ENCODE measurements around the gene PRMT1. TPM values are rescaled to one million over a fixed set of nuclear protein-coding genes. Genes with fewer than 3 reads are reported as not detected.

PRMT1 gene
- total RNA-seq, 4 donors from 2014 or later, result 45.6 to 116 (median 70.3) TPM

- H3K27me3 ChIP-seq, result no peaks in the 10 kb centered on the region
- DNase-seq, result no peak
- peaks cover 0 to 14% (median 4%) of the 10 kb centered on the region in 4 donors for H3K36me3 ChIP-seq
- TF ChIP-seq EP300 (IDR thresholded peaks at IDR 0.05; ENCODE audit: low read depth), result no peak
- TF ChIP-seq, protein P1, sequence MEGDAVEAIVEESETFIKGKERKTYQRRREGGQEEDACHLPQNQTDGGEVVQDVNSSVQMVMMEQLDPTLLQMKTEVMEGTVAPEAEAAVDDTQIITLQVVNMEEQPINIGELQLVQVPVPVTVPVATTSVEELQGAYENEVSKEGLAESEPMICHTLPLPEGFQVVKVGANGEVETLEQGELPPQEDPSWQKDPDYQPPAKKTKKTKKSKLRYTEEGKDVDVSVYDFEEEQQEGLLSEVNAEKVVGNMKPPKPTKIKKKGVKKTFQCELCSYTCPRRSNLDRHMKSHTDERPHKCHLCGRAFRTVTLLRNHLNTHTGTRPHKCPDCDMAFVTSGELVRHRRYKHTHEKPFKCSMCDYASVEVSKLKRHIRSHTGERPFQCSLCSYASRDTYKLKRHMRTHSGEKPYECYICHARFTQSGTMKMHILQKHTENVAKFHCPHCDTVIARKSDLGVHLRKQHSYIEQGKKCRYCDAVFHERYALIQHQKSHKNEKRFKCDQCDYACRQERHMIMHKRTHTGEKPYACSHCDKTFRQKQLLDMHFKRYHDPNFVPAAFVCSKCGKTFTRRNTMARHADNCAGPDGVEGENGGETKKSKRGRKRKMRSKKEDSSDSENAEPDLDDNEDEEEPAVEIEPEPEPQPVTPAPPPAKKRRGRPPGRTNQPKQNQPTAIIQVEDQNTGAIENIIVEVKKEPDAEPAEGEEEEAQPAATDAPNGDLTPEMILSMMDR (IDR thresholded peaks at IDR 0.05), result no peak
- TF ChIP-seq POLR2A (IDR thresholded peaks at IDR 0.05), result no peak
- TF ChIP-seq POLR2AphosphoS5 (IDR thresholded peaks at IDR 0.05), result no peak
- H3K9me3 ChIP-seq, result no peaks in the 10 kb centered on the region
- peak overlapping the region; percentile 88 to 100 (median 95) for H3K27ac ChIP-seq
- peak overlapping the region; percentile 63 to 93 (median 80) for H3K4me3 ChIP-seq
- 2 to 3% methylated on average over 5 to 7 of the region's 7 CpGs for WGBS, 2 donors (ENCODE audit: low coverage in 1 of 2)
- intact Hi-C loops (cut with DNase I; ENCODE audit: low total_unique reads), result no loop called here
- H3K4me1 ChIP-seq, result peaks cover 7 to 25% (median 22%) of the 10 kb centered on the region in 4 donors
- in situ Hi-C loops (cut with MboI; ENCODE audit: low pct_ligation_motif_present in 1 of 4, low pct_unique_long_range_greater_than_20kb in 1 of 4, low sequenced_read_pairs in 3 of 4), result loop anchor here in 1 of 4 donors (10.0 kb wide), 1 partner anchor 80 kb away; the partner anchor contains the start of genes NOSIP and PRRG2
Measured at GRCh38 chr19:49665036-49665350, 12.1 kb upstream of the PRMT1 start.

DNA sequence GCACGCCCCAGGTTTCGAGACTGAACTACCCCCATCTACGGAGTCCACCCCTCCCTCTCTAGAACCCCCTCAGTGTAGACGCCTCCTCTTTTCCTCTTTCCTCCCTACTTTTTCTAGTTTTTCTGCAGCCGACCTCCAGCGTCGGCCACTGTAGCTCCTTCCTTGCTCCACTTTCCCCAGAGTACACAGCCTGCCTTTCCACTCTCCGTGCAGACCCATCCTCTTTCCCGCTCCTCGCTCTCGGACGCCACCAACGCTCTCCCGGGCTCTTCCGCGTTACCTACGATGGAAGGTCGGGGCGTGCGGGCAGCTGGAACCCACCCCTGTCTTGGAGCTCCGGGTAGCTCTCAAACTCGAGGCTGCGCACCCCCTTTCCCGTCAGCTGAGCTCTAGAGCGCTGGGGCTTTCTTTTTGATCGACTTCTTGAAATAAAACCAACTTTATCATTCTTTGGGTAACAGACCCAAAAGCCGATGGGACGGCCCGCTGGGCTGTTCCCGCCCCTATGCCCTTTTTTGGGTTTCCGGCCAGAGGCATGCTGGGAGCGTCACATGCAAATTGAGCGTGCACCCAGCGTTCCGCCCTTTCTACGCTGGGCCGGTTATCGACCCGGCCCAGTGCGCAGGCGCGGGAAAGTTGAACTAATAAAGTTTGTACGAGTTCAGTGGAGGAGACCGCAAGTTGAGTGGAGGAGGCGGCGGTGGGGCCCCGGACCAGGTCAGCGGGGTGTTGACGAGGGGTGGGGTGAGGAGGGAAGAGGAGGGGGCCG lies 11.5 kb upstream of the PRMT1 start, which contains the start of the genes BCL2L12 and IRF3:
BCL2L12 (plus strand) TSS at position 583 of the 769 bp plus-strand sequence. CDS start 760 bp downstream, outside the sequence.
IRF3 (minus strand) TSS at position 507 of the 769 bp plus-strand sequence. CDS start 1,019 bp downstream, outside the sequence.
- Histone ChIP-seq H3K36me3 (peaks cover 0 to 14% (median 4%) of the 10 kb centered on the region in 4 donors), H3K27ac (peak within 1 kb of the TSS; percentile 88 to 100 (median 95)), H3K9me3 (no peaks in the 10 kb centered on the region), H3K4me3 (peak within 1 kb of the TSS; percentile 63 to 93 (median 80)), H3K27me3 (no peaks in the 10 kb centered on the region), H3K4me1 (peaks cover 7 to 25% (median 22%) of the 10 kb centered on the region in 4 donors)
- intact Hi-C loops (cut with DNase I; ENCODE audit: low total_unique reads), result no loop called here
- TF ChIP-seq, protein P1 (IDR thresholded peaks at IDR 0.05), result no peak
- TF ChIP-seq POLR2AphosphoS5 (IDR thresholded peaks at IDR 0.05), result peak; percentile 80 to 87 (median 87)
- TF ChIP-seq POLR2A (IDR thresholded peaks at IDR 0.05), result peak; percentile 82
- DNase-seq, result peak; percentile 99
- in situ Hi-C loops (cut with MboI; ENCODE audit: low pct_ligation_motif_present in 1 of 4, low pct_unique_long_range_greater_than_20kb in 1 of 4, low sequenced_read_pairs in 3 of 4), result loop anchor here in 1 of 4 donors (10.0 kb wide), 1 partner anchor 81 kb away; the partner anchor contains the start of genes NOSIP and PRRG2
- 0% methylated on average over 7 to 50 of the region's 50 CpGs for WGBS, 2 donors (ENCODE audit: low coverage in 1 of 2)

DNA sequence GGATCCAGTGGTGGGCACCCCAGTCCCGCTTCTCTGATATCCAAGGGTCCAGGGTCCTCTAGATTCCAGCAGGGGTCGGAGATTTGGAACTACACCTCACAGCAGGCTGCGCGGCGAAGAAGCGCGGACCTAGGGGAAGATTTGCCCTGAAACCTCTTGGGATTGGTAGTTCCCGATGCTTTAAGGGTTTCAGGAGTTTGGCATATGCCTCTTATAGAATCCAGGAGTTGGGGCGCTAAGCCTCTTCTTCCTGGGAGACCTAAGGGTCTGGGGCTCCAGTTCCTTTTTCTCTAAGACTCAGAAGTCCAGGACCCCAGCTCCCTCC lies 11.0 kb upstream of the PRMT1 start:
- TF ChIP-seq, protein P1 (IDR thresholded peaks at IDR 0.05), result peak in 1 of 5 experiments; percentile 24
- no peak for TF ChIP-seq POLR2AphosphoS5 (IDR thresholded peaks at IDR 0.05)
- Histone ChIP-seq H3K27me3 (no peaks in the 10 kb centered on the region), H3K4me1 (peaks cover 7 to 25% (median 22%) of the 10 kb centered on the region in 4 donors), H3K4me3 (peak overlapping the region; percentile 59 to 93 (median 74)), H3K9me3 (no peaks in the 10 kb centered on the region), H3K27ac (peak overlapping the region; percentile 88 to 100 (median 95)), H3K36me3 (peaks cover 0 to 13% (median 4%) of the 10 kb centered on the region in 4 donors)
- intact Hi-C loops (cut with DNase I; ENCODE audit: low total_unique reads), result no loop called here
- in situ Hi-C loops (cut with MboI; ENCODE audit: low pct_ligation_motif_present in 1 of 4, low pct_unique_long_range_greater_than_20kb in 1 of 4, low sequenced_read_pairs in 3 of 4), result loop anchor here in 1 of 4 donors (10.0 kb wide), 1 partner anchor 81 kb away; the partner anchor contains the start of genes NOSIP and PRRG2
- WGBS, 2 donors (ENCODE audit: low coverage in 1 of 2), result 2% methylated on average over 9 of the region's 9 CpGs; no CpG with 5 or more reads in 1 of the 2 donors
- DNase-seq, result no peak

DNA sequence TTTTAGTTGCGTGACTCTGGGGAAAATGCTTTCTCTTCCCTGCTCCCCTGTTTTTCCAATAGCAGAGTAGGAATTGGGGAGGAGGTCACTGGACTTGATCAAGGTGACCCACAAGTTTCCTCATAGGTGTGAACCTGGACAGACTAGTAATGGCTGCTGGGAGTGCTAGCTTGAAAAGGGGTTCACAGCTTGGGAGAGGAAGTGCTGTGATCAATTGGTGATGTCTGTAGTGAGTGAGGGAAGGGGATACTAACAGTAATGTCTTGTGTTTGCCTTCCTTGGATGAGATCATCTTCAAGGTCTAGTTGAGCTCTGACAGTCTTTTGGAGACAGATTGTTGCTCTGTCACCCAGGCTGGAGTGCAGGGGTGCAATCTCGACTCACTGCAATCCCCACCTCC lies 9.6 kb upstream of the PRMT1 start:
- Histone ChIP-seq H3K9me3 (no peaks in the 10 kb centered on the region), H3K27ac (no peak overlapping the region), H3K36me3 (no peaks in the 10 kb centered on the region), H3K4me3 (no peak overlapping the region), H3K27me3 (no peaks in the 10 kb centered on the region), H3K4me1 (peaks cover 7 to 30% (median 27%) of the 10 kb centered on the region in 4 donors)
- intact Hi-C loops (cut with DNase I; ENCODE audit: low total_unique reads), result no loop called here
- 93% methylated on average over 2 of the region's 2 CpGs; no CpG with 5 or more reads in 1 of the 2 donors for WGBS, 2 donors (ENCODE audit: low coverage in 1 of 2)
- DNase-seq, result no peak
- in situ Hi-C loops (cut with MboI; ENCODE audit: low pct_ligation_motif_present in 1 of 4, low pct_unique_long_range_greater_than_20kb in 1 of 4, low sequenced_read_pairs in 3 of 4), result loop anchor here in 1 of 4 donors (10.0 kb wide), 1 partner anchor 83 kb away; the partner anchor contains the start of genes NOSIP and PRRG2
- TF ChIP-seq POLR2A (IDR thresholded peaks at IDR 0.05), result no peak
- no peak for TF ChIP-seq POLR2AphosphoS5 (IDR thresholded peaks at IDR 0.05)
- TF ChIP-seq EP300 (IDR thresholded peaks at IDR 0.05; ENCODE audit: low read depth), result no peak
- TF ChIP-seq, protein P1 (IDR thresholded peaks at IDR 0.05), result no peak

Measured in transverse colon (tissue), 4 donors.